Measurements from ENCODE around the gene PANK1.

The PANK1 gene

DNA sequence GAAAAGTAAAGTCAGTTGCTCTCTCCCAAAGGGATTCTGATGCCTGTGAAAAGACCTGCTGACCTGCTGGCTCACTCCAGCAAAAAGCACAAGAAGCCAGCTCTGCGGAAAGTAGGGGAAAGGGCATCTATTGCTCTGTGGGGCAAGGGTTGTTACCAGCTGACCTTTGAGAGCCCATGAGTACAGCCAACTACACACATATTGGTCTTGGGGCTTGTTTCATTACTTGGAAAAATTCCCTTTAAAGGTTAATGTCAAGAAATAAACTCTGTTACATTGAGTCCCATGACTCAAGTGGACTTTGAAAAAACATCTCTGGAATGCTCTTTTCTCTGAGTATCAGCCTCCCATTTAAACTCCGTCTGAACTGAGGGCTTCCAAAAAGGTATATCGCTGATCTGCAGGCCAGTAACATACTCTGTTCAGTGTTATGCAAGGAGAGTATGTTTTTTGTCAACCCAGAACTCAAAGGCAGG, 53.2 kb downstream of the PANK1 start:
- TF ChIP-seq CTCF (IDR thresholded peaks at IDR 0.05; ENCODE audit: insufficient read depth, low read length) (no peak), POLR2AphosphoS5 (IDR thresholded peaks at IDR 0.05; ENCODE audit: low read depth) (no peak), GABPA (IDR thresholded peaks at IDR 0.05; ENCODE audit: low read depth) (no peak)
- TF ChIP-seq, protein P1, sequence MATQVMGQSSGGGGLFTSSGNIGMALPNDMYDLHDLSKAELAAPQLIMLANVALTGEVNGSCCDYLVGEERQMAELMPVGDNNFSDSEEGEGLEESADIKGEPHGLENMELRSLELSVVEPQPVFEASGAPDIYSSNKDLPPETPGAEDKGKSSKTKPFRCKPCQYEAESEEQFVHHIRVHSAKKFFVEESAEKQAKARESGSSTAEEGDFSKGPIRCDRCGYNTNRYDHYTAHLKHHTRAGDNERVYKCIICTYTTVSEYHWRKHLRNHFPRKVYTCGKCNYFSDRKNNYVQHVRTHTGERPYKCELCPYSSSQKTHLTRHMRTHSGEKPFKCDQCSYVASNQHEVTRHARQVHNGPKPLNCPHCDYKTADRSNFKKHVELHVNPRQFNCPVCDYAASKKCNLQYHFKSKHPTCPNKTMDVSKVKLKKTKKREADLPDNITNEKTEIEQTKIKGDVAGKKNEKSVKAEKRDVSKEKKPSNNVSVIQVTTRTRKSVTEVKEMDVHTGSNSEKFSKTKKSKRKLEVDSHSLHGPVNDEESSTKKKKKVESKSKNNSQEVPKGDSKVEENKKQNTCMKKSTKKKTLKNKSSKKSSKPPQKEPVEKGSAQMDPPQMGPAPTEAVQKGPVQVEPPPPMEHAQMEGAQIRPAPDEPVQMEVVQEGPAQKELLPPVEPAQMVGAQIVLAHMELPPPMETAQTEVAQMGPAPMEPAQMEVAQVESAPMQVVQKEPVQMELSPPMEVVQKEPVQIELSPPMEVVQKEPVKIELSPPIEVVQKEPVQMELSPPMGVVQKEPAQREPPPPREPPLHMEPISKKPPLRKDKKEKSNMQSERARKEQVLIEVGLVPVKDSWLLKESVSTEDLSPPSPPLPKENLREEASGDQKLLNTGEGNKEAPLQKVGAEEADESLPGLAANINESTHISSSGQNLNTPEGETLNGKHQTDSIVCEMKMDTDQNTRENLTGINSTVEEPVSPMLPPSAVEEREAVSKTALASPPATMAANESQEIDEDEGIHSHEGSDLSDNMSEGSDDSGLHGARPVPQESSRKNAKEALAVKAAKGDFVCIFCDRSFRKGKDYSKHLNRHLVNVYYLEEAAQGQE (IDR thresholded peaks at IDR 0.05; ENCODE audit: insufficient replicate concordance, low read depth): no peak
- no peaks in the 10 kb centered on the region for H3K27me3 ChIP-seq (ENCODE audit: insufficient read depth, poor library complexity, severe bottlenecking)
- H3K27ac ChIP-seq (replicated peaks): no peak overlapping the region
- H3K4me3 ChIP-seq (replicated peaks; ENCODE audit: insufficient read depth, low read length): no peak overlapping the region
- no peak for DNase-seq (ENCODE audit: low read depth in 1 of 2, low spot score in 1 of 2)

DNA sequence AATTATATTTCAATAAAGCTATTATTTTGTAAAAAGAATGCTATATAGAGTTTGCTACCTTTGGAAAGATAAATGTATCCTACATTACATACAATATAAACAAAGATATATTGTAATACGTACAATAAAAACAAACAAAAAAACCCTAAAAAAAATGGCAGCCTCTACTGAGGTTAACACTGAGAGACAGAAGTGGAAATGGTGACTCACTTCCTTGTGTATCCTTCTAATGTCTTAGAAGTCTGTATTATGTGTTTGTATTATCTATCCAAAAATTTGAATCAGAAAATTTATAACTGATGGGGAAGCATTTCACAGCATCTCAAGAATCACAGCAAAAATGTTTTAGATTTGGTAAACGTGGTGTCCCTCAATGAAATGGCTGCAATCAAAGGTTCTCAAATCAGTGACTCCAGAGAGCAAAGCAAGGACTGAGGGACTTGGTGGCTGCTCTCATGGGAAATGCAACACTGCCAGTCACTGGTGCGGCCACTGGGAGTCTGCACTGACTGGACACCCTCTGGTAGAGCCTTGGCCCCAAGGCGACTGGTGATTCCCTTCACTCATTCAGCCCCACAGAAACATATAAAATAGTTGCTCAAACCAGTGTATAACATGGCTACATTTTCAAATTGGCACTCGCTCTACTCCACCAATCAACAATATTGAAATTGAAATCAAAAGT, 53.8 kb downstream of the PANK1 start:
- no peak overlapping the region for H3K4me3 ChIP-seq (replicated peaks; ENCODE audit: insufficient read depth, low read length)
- TF ChIP-seq SPI1 (IDR thresholded peaks at IDR 0.05; ENCODE audit: borderline replicate concordance, low read depth): no peak
- TF ChIP-seq CTCF (IDR thresholded peaks at IDR 0.05; ENCODE audit: insufficient read depth, low read length): no peak
- H3K27ac ChIP-seq (replicated peaks): no peak overlapping the region
- no peak for DNase-seq (ENCODE audit: low read depth in 1 of 2, low spot score in 1 of 2)
- no peaks in the 10 kb centered on the region for H3K27me3 ChIP-seq (ENCODE audit: insufficient read depth, poor library complexity, severe bottlenecking)

GRCh38 chr10:89590326-89590725, 54.7 kb downstream of the PANK1 start:
- no peaks in the 10 kb centered on the region for H3K27me3 ChIP-seq (ENCODE audit: insufficient read depth, poor library complexity, severe bottlenecking)
- DNase-seq (ENCODE audit: low read depth in 1 of 2, low spot score in 1 of 2): no peak
- H3K4me3 ChIP-seq (replicated peaks; ENCODE audit: insufficient read depth, low read length): no peak overlapping the region
- TF ChIP-seq POLR2AphosphoS5 (IDR thresholded peaks at IDR 0.05; ENCODE audit: low read depth): no peak
- TF ChIP-seq, protein P1 (IDR thresholded peaks at IDR 0.05; ENCODE audit: insufficient replicate concordance, low read depth): no peak
- TF ChIP-seq CTCF (IDR thresholded peaks at IDR 0.05; ENCODE audit: insufficient read depth, low read length): no peak
- TF ChIP-seq GABPA (IDR thresholded peaks at IDR 0.05; ENCODE audit: low read depth): no peak
- no peak for TF ChIP-seq SPI1 (IDR thresholded peaks at IDR 0.05; ENCODE audit: borderline replicate concordance, low read depth)
- no peak overlapping the region for H3K27ac ChIP-seq (replicated peaks)
